NCI-H146 (cell line): ENCODE data around the gene TWNK.

Experiments
- DNase-seq: peaks from one replicate; lab custom pipeline; 2025; lab: John Stamatoyannopoulos, UW

TWNK gene

GRCh38 chr10:101011517-101012423 lies 24.4 kb downstream of the TWNK start:
- no peak for DNase-seq

- DNase-seq, result peak; percentile 73
These were observed 25.4 kb downstream of the TWNK start for GRCh38 chr10:101012525-101013364.

GRCh38 chr10:101013365-101013825 lies 26.1 kb downstream of the TWNK start:
- DNase-seq, result peak; percentile 16

GRCh38 chr10:101014230-101014884 lies 27.0 kb downstream of the TWNK start:
- peak; percentile 54 for DNase-seq

- no peak for DNase-seq
These were observed 27.7 kb downstream of the TWNK start for GRCh38 chr10:101014966-101015581.

- DNase-seq, result no peak
These were observed 28.2 kb downstream of the TWNK start for GRCh38 chr10:101015582-101015973.

- no peak for DNase-seq
These were observed 29.5 kb downstream of the TWNK start for GRCh38 chr10:101016814-101017213.

- no peak for DNase-seq
These were observed 30.8 kb downstream of the TWNK start for GRCh38 chr10:101018118-101018599.

GRCh38 chr10:101018600-101019439 lies 31.5 kb downstream of the TWNK start:
- DNase-seq, result peak; percentile 85

GRCh38 chr10:101019440-101019703 lies 32.0 kb downstream of the TWNK start:
- no peak for DNase-seq

- DNase-seq, result no peak
These were observed 33.2 kb downstream of the TWNK start for GRCh38 chr10:101020427-101021075.

- no peak for DNase-seq
These were observed 33.9 kb downstream of the TWNK start for GRCh38 chr10:101021239-101021638.

- no peak for DNase-seq
These were observed 34.4 kb downstream of the TWNK start for GRCh38 chr10:101021692-101022251.

GRCh38 chr10:101022967-101023705 lies 35.8 kb downstream of the TWNK start:
- no peak for DNase-seq

- no peak for DNase-seq
These were observed 39.9 kb downstream of the TWNK start for GRCh38 chr10:101027106-101027720.

GRCh38 chr10:101028446-101029337 lies 41.3 kb downstream of the TWNK start:
- DNase-seq, result no peak

- DNase-seq, result no peak
These were observed 42.4 kb downstream of the TWNK start for GRCh38 chr10:101029520-101030295.
